AG10803 (cell line): ENCODE data around the gene POU5F1.

Experiments
- DNase-seq: peaks from one replicate; pipeline ENCODE4 v3.0.0; 2010; ENCODE audit warnings: low read depth
- H3K4me3 ChIP-seq: 2 replicates; pipeline ENCODE4 v1.5.1; 2011; ENCODE audit warnings: mild to moderate bottlenecking, low read length, control low read depth
- TF ChIP-seq, protein P1 (sequence below): conservative IDR thresholded peaks from 2 replicates; pipeline ENCODE4 v1.5.1; 2011; ENCODE audit warnings: mild to moderate bottlenecking, low read length, control low read depth, inconsistent platforms

The POU5F1 gene

DNA sequence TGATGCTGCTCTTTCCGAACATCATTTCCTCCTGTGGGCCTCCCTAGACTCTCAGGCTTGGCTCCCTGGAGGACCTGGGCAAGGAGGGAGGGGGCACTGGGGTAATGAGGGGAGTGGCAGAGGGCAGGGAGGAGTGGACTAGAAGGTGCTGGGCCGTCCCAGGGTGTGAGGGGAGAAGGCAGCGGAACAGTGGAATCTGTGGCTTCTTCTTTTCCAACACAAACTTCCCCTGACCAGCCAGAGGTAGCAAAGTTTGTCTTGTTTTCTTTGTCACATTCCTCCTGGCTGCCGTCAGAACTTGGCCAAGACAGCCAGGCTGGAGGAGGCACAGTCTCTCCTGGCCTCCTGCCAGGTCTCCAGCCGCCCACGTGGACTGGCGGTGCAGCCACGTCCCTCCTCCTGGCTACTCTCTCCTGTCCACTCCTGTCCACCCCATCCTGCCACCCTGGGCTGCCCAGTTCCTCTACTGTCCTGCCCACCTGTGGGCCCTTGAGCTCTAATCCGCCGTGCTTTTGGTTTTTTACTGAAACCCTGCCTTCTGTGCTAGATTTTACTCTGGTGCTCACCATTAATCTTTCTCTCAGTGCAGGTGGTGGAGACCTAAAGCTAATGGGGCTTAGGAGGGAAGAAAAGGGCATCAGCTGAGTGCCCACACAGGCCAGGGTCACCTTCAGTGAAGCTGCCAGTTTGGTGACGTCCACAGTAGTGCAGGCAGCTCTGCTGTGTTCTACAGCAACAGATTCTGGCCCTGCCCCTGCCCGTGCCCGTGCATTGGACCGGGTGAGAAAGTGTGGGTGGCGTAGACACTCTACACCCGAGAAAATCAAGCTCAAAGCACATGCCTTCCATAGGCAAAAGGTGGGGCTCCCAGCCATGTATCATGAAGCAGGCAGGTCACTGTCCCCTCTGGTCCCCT, 47.4 kb downstream of the POU5F1 start:
- TF ChIP-seq, protein P1, sequence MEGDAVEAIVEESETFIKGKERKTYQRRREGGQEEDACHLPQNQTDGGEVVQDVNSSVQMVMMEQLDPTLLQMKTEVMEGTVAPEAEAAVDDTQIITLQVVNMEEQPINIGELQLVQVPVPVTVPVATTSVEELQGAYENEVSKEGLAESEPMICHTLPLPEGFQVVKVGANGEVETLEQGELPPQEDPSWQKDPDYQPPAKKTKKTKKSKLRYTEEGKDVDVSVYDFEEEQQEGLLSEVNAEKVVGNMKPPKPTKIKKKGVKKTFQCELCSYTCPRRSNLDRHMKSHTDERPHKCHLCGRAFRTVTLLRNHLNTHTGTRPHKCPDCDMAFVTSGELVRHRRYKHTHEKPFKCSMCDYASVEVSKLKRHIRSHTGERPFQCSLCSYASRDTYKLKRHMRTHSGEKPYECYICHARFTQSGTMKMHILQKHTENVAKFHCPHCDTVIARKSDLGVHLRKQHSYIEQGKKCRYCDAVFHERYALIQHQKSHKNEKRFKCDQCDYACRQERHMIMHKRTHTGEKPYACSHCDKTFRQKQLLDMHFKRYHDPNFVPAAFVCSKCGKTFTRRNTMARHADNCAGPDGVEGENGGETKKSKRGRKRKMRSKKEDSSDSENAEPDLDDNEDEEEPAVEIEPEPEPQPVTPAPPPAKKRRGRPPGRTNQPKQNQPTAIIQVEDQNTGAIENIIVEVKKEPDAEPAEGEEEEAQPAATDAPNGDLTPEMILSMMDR: no peak
- H3K4me3 ChIP-seq: no peak overlapping the region
- peak; percentile 87 for DNase-seq

DNA sequence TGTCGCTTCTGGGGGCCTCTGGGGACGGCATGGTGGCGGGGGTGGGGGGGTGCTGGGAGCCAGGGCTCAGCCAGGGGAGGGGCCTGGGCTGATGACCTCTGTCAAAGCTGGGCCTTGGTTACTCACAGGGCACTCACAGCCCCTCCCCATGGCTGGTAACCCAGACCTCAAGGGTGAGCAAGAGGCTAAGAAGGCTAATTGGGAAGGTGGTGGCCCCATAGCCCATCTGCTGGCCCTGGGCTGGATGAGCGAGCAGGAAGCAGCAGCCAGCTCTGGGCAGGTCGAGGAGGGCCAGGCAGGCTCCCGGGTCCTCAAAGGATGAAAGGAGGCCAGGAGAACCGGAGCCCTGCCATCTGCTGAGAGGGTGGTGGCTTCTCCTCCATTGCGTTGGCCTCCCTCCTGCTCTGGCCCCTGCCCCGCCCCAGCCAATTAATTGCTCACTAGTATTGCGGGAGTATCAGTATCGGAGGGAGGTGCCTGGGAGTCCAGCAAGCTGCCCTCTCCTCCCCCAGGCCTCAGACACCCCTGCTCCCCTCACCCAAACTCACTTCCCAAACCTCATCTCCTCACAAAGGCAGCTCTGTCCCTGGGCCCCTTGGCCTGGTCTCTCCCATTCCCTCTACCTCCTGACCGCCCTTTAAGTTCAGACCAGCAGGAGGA, 49.2 kb downstream of the POU5F1 start:
- H3K4me3 ChIP-seq: no peak overlapping the region

DNA sequence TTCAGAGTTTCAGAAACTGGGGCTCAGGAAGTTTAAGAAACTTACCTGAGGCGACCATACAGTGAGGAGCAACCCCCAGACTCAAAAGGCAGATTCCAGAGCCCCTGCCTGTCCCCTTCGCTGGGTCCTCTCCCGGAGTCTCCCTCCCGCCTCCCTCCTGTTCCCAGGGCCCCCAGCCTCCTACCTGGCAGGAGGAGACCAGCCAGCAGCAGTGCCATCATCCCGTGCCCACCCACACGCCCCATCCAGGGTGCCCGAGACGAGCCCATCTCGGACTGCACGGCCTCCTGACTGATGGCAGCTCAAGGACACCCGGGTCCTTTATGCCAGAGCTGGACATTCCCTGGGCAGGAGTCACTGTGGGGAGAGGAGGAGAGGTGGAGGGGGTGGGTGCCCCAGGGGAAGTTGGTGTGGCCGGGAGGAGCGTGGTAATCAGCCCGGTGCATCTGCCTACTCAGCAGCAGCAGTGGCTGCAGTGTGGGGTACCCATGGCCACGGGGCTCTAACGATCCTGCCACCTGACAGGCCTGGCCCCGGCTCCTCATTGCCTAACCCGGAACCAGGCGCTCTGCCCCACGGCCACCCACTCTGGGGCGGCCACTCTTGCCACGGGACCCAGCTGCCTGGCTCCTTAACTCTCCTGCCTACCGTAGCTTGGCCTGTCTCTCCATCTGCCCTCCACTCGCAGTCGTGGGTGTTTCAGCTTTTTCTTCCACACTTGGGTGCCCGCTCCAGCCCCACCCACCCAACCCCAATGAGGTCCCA, 50.1 kb downstream of the POU5F1 start, which contains the start of gene CDSN:
Gene CDSN, minus strand, starts transcription at position 296 of the 765 bp plus-strand sequence. Its CDS starts 27 bp downstream, at position 269.
- TF ChIP-seq, protein P1: no peak
- DNase-seq: no peak
- no peak within 1 kb of the TSS for H3K4me3 ChIP-seq

More for the DNA sequence above, 49.2 kb downstream of the POU5F1 start:
- TF ChIP-seq, protein P1: no peak
- no peak for DNase-seq

DNA sequence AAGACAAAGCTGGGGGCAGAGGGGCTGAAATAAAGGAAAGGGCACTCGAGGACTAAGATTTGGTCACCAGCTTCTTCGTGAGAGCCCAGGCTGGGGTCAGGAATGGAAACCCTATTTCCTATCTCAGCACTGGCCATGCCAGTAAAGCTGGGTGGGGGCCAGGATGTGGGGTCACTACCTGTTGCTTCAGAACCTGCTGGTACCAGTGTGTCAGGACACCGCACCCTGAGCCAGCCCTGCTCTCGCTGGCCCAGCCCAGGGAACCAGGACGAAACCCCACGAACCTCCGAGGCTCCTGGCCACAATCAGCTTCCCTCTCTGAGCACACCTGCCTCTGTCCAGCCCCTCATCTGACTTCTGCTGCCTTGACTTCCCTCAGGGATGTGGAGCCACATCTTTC, 52.3 kb downstream of the POU5F1 start:
- TF ChIP-seq, protein P1: no peak
- DNase-seq: no peak
- no peak overlapping the region for H3K4me3 ChIP-seq

- H3K4me3 ChIP-seq: peak overlapping the region; percentile 35
- TF ChIP-seq, protein P1: no peak
- peak; percentile 61 for DNase-seq
These were observed 53.7 kb downstream of the POU5F1 start for GRCh38 chr6:31116661-31117385.

GRCh38 chr6:31115941-31116560, 54.4 kb downstream of the POU5F1 start:
- no peak for DNase-seq
- H3K4me3 ChIP-seq: no peak overlapping the region
- TF ChIP-seq, protein P1: no peak
